RPMI8226 (cell line): ENCODE data around the gene TMEM272.

Experiments used
- DNase-seq: peaks from one replicate; pipeline ENCODE4 v3.0.0-alpha.2; 2015

TMEM272 gene

DNA sequence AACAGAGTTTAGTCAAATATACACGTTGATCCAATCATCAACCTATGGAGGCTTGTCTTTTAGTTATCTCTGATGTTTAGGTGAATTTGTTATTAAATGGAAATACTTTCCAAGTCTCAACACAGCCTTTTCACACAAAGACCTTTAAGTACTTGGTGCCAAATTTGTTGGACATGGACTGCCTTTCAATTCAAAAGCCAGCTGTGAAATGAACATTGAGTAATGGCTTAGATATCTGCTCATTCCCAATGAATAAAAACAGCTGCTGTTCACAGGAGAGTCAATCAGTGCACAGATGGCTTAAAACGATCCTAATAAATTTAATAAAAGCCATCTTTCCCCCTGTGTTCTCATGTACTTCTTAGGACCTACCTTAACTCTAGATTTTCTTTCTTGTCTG is 21.1 kb downstream of the TMEM272 start:
- DNase-seq, result no peak

DNA sequence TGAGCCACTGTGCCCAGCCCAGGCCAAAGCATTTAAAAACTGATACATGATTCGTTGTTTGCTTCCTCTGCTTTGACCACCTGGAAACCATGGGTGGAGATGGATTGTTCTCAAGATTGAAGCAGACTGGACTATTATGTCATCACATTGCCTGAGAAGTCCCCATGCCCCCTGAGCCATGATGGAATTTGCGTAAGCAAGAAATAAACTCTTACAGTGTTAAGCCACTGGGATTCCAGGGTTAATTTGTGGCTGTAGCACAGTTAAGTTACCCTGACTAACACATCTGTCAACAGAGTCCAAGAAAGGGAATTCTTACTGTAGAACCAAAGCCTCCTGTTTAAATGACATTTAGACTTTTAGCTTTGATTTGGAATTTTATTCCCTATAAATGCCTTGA is 21.6 kb downstream of the TMEM272 start:
- DNase-seq, result no peak

DNA sequence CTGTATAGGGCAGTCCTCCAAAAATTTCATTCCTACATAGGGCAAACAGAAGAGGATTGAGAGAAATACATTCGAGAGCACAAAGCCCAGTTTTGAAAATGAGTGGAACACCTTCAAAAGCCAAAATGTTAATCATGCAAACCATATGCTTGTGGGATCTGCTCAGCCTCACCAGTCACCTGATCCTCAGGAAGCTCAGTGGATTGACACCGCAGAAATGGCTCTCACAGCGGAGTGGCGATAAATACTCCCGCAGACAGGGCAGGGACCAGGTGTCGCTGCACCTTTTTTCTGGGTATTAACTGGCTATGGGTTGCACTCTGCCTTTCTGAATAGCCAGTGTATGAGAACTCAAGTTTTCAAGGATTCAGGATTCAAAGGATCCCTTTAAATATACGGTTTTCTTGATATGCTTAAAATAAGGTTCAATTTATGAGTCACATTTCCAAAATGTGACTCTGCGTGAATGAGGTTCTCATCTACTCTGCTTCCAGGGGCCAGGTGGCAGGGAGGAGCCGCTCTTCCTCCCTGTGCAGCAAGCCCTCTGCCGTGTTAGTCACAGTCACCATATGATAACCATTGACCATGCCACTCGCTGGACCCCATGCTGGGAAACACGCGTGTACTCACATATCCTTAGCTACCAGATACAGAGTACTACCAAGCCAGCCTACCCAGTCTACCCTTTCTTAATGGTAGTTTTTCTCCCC is 22.7 kb downstream of the TMEM272 start:
- DNase-seq, result no peak

DNA sequence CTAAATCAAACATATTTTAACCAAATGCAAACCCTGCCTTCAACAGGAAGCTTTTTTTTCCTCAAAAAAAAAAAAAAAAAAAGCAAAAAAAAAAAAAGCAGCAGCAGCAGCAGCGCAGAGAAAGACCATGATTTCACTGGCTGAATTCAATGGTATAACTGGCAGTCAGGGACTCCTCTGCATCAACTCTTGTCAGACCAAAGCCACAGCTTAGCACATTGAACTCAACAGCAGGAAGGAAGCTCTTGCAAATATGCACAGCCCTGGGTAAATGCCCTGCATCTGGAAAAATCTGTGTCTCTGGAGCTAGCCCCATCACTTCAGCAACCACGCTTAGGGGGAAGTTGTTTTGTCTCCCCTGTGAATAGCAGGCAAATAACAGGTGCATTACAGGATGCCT is 23.4 kb downstream of the TMEM272 start:
- DNase-seq, result no peak

DNA sequence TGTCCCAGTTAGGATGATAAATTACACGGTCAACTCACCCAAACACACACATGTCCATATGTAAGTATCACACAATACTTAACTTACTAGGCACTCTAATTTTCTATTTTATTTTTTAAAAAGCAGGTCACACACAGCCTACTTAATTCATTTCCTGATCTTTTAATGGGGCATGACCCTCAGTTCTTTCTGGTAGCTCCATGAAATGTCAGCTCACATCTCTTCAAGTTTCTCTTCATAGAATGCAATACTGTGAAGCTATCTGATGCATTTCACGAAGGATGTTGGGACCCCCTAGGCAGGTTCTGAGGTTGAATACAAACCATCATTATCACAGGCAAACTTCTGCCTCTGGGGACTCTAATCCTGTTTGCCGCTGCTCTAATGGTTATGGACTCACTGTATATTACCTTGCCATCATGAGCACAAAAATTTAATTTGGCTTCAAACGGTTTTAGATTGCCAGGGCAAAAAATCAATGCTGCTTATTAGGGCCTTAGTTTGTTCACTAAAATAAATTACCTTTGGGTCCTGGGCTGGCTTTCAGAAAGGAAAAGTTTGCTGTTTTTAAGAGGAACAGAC is 24.9 kb downstream of the TMEM272 start:
- no peak for DNase-seq

DNA sequence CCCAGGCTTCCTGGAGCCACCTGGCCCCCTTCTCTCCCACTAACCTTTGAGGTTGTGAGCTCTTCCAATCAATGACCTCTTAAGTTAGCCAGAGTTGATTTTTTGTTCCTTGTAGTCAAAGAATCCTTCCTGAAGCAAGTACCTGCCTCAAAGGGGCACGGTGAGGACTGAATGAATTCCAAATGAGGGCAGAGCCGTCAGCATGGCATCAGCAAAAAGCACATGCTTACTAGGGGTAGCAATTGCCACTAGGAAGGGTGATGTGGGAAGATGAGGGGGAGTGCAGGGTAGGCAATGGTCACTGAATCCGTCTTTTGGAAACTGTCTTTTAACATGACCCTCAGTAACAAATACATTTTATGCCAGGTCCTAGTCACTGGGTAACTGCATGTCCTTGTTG is 25.4 kb downstream of the TMEM272 start:
- no peak for DNase-seq

DNA sequence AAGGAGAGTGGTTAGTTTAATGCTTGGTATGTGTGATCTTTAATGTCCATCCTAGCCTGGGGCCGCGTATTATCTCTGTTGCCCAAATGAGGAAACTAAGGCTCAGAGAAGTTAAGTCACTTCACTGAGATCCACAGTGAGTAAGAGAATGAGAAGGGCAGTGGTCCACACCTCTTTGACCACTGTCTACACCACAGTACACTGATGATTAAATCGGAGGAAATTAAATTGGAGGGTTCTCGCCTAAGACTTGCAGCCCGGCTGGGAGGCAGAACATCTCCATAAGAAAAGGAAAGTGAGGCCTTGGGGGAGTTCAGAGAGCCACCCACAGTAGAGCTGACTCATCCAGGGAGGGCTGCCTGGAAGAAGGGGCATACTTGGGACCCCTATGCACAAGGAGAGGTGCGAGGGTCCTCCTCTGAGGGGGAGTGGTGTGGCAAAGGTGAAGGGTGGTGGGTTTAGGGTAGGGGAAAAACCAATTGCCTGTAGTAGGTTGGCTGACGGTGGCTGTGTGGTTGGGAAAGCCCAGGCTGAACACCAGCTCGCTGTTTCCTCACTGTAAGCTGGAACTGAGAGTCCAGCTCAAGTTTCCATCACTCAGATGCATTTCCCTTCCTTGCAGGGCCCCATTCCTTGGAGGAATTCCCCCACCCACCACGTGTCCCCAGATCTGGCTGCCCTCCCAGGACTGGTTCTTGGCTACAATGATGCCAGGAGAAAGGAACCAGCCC is 26.0 kb downstream of the TMEM272 start:
- no peak for DNase-seq

DNA sequence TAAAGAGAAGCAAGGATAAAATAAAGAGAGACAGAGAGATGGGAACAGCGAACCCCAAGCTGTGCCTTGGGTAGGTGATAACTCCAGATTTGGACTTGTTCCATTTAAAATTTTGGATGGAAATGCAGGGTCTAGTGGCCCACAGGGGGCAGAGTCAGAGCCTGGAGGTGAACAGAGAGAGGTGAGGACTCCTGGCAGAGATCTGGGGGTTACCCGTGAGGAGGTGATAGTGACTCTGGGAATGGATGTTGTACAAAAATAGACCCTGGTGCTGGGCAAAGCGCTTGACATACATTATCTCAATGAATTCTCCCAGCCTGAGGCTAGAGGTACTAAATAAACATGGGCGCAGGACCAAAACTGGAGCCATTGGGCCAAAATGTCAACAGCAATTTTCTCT is 26.7 kb downstream of the TMEM272 start:
- no peak for DNase-seq

DNA sequence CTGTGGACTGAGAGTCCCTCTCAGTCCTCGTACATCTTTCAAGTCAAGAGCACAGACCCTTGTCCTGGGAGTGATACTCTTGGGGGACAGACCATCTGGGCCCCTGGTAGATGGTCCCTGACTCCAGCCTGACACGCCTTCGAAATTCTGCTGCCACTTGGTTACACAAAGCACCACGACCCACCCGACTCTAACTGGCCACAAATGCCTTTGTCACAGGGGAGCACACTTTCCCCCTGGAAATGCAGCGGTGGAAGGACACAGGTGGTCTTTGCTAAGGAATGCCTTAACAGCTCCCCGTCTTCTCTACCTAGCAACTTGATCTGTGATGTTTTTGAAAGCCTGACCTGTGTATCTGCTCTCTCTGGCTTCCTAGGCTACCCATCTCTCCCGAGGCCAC is 27.3 kb downstream of the TMEM272 start:
- no peak for DNase-seq

DNA sequence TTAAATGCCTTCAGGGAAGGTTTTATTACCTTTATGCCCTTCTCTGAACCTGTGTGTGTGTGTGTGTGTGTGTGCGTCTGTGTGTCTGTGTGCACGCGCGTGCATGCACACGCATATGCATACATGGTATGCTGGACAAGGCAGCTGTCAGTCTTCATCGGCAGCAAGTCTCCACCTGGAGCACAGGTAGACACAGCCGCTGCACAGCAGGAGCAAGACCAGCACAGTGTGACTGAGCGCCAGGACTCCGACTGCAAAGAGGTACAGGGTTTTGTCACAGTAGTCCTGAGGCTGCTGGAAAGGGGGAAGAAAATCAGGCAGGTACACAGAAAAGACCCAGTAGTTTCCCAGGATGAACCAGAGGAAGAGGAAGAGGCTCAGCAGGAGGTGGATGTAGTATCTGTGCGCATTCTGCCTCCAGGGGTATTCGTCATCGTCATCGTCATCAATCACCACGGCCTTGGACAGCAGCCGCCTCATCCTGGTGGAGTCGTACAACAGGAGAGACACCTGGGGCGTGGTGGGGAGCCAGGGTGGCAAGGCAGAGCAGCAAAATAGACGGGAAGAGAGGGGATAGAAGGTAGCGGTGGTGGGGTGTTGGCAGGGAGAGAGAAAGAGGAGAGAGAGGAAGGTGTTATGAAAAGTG is 28.2 kb downstream of the TMEM272 start:
- no peak for DNase-seq

DNA sequence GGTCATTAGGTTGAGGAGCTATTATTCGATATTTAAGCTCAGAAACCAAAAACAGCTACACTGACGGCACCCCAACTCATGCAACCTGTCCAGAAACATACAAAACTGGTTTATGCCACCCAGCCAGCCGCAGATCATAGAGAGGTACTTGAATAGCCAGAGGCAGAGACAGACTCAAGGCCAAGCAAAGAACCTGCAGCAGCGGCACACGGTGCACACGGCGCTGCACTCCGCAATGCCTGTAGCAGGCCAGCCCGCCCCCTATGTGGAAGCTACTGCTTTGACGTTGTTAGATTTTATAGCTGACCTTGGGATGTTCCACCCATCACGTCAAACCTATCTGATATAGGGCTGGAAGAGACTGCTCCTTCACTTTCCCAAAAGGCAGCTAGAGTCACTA is 29.1 kb downstream of the TMEM272 start:
- DNase-seq, result no peak

DNA sequence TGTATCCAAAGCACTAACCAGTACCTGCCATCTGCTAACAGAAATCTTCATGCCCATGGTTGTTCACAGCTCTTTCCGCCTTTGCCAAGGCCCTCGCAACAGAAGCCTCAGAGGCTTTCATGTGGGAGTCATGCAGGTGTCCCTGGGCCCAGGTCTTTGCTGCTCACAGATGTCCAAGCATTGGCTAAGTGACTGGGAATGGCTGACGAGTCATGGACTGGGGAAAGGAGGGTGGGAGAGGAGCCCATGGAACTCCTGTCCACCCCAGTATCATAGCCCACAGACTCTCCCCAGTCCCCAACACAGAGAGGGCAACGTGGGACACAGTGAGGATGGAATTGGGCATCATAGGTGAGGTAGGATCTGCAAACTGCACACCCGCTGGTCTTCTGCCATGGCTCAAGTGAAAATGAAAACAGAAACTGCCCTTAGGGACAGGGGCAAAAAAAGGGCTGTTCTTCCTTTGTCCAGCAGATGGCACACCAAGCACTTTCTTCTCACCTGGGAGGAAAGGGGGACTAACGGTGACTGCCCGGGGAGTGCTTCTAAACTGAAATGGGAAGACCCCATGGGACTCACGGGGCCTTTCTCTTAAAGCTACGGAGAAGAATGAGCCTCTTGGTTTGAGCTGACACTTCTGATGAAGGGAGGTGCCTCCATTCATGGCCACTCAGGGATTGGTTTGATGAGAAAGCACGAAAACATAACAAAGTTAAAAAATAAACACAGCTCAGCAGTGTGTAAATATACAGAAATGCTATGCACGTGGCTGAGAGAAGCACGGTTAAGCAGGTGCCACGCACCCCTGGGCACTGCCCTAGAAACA is 29.9 kb downstream of the TMEM272 start:
- DNase-seq, result peak; percentile 75

DNA sequence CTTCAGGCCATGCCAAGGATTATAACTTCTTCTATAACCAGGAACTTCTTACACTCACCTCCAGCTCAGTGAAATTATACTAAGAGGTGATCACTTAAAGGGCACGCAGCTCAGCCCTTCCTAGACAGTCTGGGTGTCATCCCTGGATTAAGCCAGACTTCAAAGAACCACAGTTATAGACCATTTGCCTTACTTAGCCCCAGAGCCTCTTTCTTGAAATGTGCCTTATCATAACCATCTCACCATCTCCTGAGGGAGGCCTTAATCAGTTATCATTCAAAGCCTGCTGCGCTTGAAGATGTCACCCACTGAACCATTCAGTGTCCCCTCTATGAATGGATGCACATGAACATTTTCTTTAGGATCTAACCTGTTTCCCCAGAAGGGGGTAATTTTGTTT is 30.9 kb downstream of the TMEM272 start:
- no peak for DNase-seq

DNA sequence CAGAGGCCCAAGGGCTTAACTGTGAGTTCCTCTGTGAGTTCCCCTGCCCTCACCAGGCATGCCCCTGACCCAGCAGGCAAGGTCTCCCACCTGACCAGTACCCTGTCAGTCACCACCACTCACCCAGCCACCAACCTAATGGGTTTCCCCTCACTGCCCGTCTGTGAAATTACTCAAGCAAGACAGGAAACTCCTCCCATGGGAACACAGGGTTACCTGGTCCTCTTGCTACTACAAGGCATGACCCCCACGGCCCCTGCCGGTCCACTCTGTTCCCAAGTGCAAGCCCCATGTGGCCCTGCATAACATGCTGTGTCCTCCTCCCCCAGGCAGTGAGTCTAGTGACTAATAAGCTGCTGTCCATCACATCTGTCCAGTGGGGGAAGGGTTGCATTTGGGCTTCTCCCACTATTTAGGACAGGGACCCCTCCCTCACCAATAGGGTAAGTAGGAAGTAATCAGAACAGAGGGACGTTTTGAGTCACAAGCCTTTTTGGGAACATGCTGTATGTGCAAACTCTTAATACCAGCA is 33.0 kb downstream of the TMEM272 start:
- no peak for DNase-seq

DNA sequence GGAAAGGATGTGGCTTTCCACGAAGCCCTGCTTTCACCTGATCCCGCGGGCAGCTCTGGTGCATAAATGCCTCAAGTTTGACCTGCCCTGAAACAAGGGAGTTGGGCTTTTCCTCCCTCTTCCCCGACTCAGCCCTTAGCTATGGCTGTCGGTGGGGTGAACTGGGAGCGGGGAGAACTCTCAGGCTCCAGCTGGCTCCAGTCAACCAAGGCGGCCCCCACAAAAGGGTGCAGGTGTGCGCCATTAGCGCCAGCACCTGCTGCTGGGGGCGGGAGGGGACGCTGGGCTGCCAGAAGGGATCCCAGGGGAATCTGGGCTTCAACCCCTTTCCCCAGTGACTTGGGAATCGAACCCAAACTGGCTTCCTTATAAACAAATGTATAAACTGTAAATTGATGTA is 33.9 kb downstream of the TMEM272 start:
- no peak for DNase-seq

DNA sequence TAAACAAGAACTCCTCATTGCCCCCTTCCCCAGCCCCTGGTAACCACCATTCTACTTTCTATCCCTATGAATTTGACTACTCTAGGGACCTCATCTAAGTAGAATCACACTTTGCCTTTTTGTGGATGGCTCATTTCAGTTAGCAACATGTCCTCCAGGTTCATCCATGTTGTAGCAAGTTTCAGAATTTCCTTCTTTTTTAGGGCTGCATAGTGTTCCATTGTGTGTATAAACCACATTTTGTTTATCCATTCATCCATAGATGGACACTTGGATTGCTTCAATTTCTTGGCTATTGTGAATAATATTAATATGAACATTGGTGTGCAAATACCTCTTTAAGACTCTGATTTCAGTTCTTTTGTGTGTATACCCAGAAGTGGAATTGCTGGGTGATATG is 36.2 kb downstream of the TMEM272 start:
- no peak for DNase-seq

DNA sequence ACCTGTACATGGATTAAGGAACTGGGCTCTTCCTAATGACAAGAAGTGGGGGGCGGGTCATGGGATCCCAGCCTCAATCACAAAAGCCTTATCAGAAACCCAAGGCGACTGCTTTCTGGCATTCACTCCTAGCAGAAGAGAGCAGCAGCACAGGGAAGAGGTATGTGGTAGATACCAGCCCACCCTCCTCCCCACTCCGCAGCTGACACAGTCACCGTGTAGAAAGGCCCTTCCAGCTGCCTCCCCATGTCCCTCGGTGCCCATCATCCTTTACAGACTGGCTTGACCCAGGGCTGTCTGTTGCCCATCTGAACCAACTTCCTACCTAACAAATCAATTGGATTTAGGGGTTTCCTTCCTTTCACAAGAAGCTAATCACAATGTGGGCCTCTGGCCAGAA is 37.9 kb downstream of the TMEM272 start:
- no peak for DNase-seq

DNA sequence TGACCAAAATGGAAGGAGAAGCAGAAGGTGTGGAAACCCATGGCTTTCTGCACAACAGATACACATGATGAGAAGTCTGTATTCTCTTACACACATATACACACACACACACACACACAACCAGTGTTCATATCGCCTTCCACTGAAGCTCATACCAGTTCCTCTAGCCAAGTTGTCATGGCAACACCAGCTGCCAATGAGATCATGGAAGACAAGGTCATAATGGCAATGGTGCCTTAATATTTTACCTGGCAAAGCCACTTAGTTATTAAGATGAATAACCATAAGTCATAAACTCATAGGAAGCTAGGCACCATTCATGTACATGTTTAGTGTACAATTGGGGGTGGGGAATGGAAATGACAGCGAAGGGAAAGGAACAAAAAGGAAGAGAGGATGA is 38.4 kb downstream of the TMEM272 start:
- DNase-seq, result no peak

DNA sequence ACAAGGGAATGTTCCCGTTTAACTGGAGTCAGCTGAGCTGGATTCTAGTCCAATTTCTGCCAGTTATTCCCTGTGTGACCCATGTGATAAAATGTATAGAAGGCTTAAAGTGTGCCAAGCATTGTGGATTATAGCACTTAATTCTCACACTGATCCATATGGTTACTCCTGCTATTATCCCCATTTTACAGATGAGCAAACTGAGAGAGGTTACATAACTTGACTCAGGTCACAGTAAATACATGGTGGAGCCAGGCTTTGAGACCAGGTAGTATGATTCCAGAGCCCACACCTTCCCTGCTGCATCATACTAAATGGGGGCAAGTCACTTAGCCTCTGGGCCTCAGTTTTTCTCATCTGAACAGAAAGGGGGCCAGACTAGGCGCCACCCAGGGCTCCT is 39.1 kb downstream of the TMEM272 start:
- no peak for DNase-seq

DNA sequence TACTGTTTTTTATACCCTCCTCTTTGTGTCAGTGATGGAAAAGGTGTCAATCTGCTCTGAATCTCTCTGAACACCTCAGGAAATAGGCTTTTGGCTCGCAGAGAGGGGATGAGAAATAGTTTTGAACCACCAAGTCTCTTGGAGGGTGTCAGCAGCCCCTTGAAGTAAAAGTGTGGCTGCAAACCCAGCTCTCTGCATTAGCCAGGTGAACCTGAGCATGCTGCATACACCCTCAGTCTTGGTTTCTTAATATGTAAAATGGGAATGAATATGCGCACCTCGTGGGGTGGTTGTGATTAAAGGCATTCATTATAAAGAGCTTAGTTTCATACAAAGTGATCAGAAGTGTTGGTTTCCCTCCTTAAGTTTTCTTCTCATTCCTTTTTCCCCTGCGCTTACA is 39.7 kb downstream of the TMEM272 start:
- DNase-seq, result no peak

DNA sequence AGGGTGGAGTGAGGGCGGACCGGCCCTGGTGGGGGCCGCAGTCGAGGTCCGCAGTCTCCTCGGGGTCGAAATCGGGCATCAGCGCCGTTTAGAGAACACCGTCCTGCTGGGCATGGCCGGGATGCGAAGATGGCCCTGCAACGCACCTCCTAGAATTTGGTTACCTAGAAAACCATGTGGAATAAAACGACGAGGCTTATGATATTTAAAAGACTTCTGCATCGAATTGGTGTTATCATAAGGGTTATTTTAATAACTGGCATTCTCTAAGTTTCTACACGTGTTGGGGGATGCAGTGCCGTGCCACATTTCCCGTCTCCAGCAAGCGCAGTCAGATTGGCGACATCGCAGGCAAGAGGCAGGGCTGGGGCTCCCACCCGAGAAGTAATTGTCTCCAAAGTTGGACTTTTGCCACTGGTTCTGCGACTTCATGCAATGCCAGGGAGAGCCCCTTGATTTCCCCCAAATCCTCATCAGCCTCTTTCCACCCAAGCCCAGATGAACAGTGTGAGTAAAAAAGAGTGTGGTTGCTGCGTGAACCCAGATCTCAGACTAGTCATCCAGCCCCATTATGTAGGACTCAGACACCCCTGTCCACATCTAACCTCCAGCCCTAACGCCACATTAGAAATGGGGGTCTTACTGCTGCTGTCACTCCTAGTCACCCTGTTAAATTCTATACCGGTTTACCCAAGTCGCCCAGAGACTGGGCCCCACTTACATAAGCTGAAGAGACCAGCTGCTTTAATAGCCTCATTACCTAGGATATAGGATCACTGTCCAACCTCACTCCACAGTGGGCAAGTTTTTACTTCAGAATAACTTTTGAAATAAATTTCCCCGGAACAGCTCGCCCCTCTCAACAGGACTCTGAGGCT is 40.4 kb downstream of the TMEM272 start:
- peak; percentile 12 for DNase-seq
